ENCODE data around the gene CDC26.

Gene CDC26

DNA sequence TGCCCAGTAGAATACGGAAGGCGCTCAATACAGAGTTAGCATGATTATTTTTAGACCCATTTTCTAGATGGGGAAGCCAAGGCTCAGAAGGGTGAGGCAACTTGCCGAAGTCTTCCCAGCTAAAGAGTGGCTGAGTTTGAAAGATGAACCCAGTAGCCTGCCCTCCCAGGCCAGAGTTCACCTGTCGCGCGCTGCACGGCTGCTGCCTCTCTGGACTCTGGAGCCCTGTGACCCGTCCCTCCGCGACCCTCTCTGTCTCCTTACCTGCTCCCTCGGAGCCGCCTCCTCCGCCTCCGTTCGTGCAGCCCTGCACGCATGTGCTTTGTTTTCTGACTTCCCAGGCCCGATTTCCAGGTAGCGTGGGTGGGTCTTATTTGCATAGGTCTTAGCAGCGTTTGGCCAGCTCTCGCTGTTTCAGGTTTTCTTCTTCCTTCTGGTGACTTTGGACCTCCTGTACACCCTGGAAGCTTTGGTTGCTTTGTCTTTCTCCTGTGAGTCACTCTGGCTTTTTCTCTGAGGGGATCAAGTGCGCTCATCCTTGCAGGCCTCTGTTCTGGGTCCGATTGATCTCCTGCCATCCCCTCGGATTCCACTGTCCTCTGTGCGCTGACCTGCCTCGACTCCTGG is 27.5 kb upstream of the CDC26 start, which contains the start of gene RNF183:
Gene RNF183 (minus strand): TSS at position 585 of the 627 bp plus-strand sequence. CDS start 5,192 bp downstream, outside the sequence.
- H3F3A ChIP-seq (ENCODE audit: insufficient read depth): no peaks in the 10 kb centered on the region
- TF ChIP-seq EZH2phosphoT487 (conservative IDR thresholded peaks at IDR 0.05; ENCODE audit: low read length) (no peak), CTCF (IDR thresholded peaks at IDR 0.05; ENCODE audit: insufficient read depth, low read length, poor library complexity, severe bottlenecking) (no peak)
- H3K27ac ChIP-seq (ENCODE audit: low read depth, low read length): no peak within 1 kb of the TSS
- no peaks in the 10 kb centered on the region for H4K20me1 ChIP-seq (ENCODE audit: low read depth, low read length)
- H3K4me2 ChIP-seq (ENCODE audit: low read depth, low read length, poor library complexity, severe bottlenecking): no peak within 1 kb of the TSS
- no peaks in the 10 kb centered on the region for H3K9me3 ChIP-seq (ENCODE audit: insufficient read depth, low read length)
- H3K27me3 ChIP-seq (ENCODE audit: low read length): no peaks in the 10 kb centered on the region
- no peak within 1 kb of the TSS for H3K4me3 ChIP-seq (ENCODE audit: insufficient read depth, low read length, poor library complexity, severe bottlenecking)
- no peak within 1 kb of the TSS for H3K9ac ChIP-seq (ENCODE audit: low read length)
- no peak within 1 kb of the TSS for H2AFZ ChIP-seq (ENCODE audit: low read depth, low read length, severe bottlenecking)
- no peaks in the 10 kb centered on the region for H3K9me2 ChIP-seq (replicated peaks; ENCODE audit: insufficient read depth, low read length)
- no peaks in the 10 kb centered on the region for H3K36me3 ChIP-seq (ENCODE audit: low read length)
- H3K79me2 ChIP-seq (ENCODE audit: insufficient read depth, low read length): no peaks in the 10 kb centered on the region

GRCh38 chr9:113301548-113301947 is 26.2 kb upstream of the CDC26 start:
- Histone ChIP-seq H3K27ac (ENCODE audit: low read depth, low read length) (no peak overlapping the region), H4K20me1 (ENCODE audit: low read depth, low read length) (no peaks in the 10 kb centered on the region), H3K36me3 (ENCODE audit: low read length) (no peaks in the 10 kb centered on the region), H2AFZ (ENCODE audit: low read depth, low read length, severe bottlenecking) (no peak overlapping the region), H3K79me2 (ENCODE audit: insufficient read depth, low read length) (no peaks in the 10 kb centered on the region), H3F3A (ENCODE audit: insufficient read depth) (no peaks in the 10 kb centered on the region), H3K9ac (ENCODE audit: low read length) (no peak overlapping the region), H3K27me3 (ENCODE audit: low read length) (no peaks in the 10 kb centered on the region), H3K9me2 (replicated peaks; ENCODE audit: insufficient read depth, low read length) (no peaks in the 10 kb centered on the region), H3K4me2 (ENCODE audit: low read depth, low read length, poor library complexity, severe bottlenecking) (no peak overlapping the region), H3K4me3 (ENCODE audit: insufficient read depth, low read length, poor library complexity, severe bottlenecking) (no peak overlapping the region), H3K9me3 (ENCODE audit: insufficient read depth, low read length) (no peaks in the 10 kb centered on the region)
- TF ChIP-seq EZH2phosphoT487 (conservative IDR thresholded peaks at IDR 0.05; ENCODE audit: low read length) (no peak), CTCF (IDR thresholded peaks at IDR 0.05; ENCODE audit: insufficient read depth, low read length, poor library complexity, severe bottlenecking) (no peak)

- no peak overlapping the region for H3K27ac ChIP-seq (ENCODE audit: low read depth, low read length)
- H3K27me3 ChIP-seq (ENCODE audit: low read length): no peaks in the 10 kb centered on the region
- no peaks in the 10 kb centered on the region for H3K79me2 ChIP-seq (ENCODE audit: insufficient read depth, low read length)
- no peaks in the 10 kb centered on the region for H3F3A ChIP-seq (ENCODE audit: insufficient read depth)
- no peak for TF ChIP-seq EZH2phosphoT487 (conservative IDR thresholded peaks at IDR 0.05; ENCODE audit: low read length)
- no peak for TF ChIP-seq CTCF (IDR thresholded peaks at IDR 0.05; ENCODE audit: insufficient read depth, low read length, poor library complexity, severe bottlenecking)
- no peak overlapping the region for H3K4me3 ChIP-seq (ENCODE audit: insufficient read depth, low read length, poor library complexity, severe bottlenecking)
- H2AFZ ChIP-seq (ENCODE audit: low read depth, low read length, severe bottlenecking): no peak overlapping the region
- no peaks in the 10 kb centered on the region for H3K9me3 ChIP-seq (ENCODE audit: insufficient read depth, low read length)
- H3K9ac ChIP-seq (ENCODE audit: low read length): no peak overlapping the region
- H4K20me1 ChIP-seq (ENCODE audit: low read depth, low read length): no peaks in the 10 kb centered on the region
- H3K4me2 ChIP-seq (ENCODE audit: low read depth, low read length, poor library complexity, severe bottlenecking): no peak overlapping the region
- H3K9me2 ChIP-seq (replicated peaks; ENCODE audit: insufficient read depth, low read length): no peaks in the 10 kb centered on the region
- H3K36me3 ChIP-seq (ENCODE audit: low read length): no peaks in the 10 kb centered on the region
Measured at GRCh38 chr9:113299800-113300292, 24.5 kb upstream of the CDC26 start.

Measured in SU-DHL-6 (cell line).